ENCODE data around the gene GAGE12J.
"Not testable (repeated sequence)": the region's sequence is repeated elsewhere in the genome, so short reads cannot be mapped to it uniquely, and the experiment has no call there.

GAGE12J gene

GRCh38 chrX:49346150-49346549 is 24.3 kb downstream of the GAGE12J start:
- H3K36me3 ChIP-seq (ENCODE audit: control insufficient read depth, insufficient read depth, low read length); H3K27ac ChIP-seq (ENCODE audit: low read depth, low read length, severe bottlenecking); H3K4me3 ChIP-seq (ENCODE audit: extremely low read depth, insufficient read depth, low read length, poor library complexity, severe bottlenecking); H3K9me3 ChIP-seq (ENCODE audit: control insufficient read depth, low read length); H3K4me1 ChIP-seq (ENCODE audit: control insufficient read depth, insufficient read depth, low read length, poor library complexity, severe bottlenecking): not testable (repeated sequence)
- 68 to 80% methylated on average over 3 of the region's 11 CpGs for WGBS, 2 experiments (ENCODE audit: insufficient coverage in 2 of 2)
